ENCODE data around the gene ZNF544.
A peak's percentile ranks its signal among the peaks of the same experiment; 100 is the strongest.

Gene ZNF544

DNA sequence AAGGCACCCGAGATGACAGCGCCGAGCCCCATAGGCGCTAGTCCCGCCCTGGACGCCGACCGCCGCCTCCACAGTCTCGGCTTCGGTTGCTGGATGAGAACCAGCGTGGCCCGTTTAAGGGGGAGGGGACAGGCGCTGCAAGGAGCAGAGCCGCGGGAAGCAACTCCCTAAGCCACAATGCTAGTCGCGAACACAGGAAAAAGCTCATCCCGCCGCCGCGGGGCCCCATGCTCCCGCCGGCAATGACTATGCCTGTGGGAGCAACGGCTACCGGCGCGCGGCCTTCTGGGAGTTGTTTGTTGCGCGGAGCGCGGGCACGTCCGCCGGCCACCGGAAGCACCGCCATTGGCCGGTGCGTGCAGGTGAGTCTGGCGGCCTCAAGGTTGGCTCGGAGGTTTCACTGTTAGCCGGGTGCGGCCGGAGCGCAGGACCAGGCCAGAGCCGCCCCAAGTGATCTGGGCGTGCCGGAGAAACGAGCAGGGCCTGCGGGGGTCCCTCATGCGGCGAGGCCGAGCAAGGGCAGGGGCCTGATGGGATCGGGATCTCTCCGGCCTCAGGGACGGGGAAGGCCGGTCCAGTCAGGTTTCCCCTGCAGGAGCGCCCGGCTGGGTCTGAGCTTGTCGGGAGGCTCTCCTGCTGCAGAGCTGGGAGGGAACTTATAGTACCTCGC, at the start of gene ZNF544:
TSS of gene ZNF544 (plus strand) at position 330 of the 670 bp plus-strand sequence. CDS start 15,110 bp downstream, outside the sequence.
- DNase-seq (ENCODE audit: extremely low read depth in 1 of 2, low read depth in 1 of 2) = peak in 1 of 2 donors; percentile 27

DNA sequence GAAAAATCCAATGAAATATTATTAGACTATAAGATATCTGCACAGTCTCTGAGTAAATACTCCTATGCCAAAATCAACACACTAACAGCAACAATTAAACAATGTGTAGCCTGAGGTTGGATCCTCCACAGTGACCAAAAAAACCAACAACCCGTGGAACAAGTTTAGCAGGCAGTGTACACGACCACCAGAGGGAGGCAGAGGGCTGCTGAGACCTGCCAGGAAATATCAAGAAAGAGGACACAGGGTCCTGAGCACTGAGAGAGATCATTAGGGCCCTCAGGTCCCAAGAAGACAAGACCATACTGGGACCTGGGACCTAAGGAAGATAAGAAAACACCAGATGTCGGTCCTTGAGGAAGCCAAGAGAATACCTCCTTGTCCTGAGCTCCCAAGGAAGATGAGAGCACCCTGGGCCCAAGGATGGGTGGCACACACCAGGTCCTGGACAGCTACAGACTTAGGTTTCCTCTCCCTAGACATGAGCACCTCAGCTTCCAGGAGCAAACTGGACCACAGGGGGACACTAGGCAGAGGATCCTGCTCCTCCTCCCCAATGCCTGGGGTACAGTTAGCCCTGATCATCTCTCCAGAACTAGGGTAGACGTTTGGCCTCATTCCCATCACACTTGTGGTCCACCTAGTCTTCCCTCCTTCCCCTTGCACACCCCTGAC, 46.7 kb upstream of the ZNF544 start:
- peak; percentile 9 to 14 for DNase-seq (ENCODE audit: extremely low read depth in 1 of 2, low read depth in 1 of 2)

DNA sequence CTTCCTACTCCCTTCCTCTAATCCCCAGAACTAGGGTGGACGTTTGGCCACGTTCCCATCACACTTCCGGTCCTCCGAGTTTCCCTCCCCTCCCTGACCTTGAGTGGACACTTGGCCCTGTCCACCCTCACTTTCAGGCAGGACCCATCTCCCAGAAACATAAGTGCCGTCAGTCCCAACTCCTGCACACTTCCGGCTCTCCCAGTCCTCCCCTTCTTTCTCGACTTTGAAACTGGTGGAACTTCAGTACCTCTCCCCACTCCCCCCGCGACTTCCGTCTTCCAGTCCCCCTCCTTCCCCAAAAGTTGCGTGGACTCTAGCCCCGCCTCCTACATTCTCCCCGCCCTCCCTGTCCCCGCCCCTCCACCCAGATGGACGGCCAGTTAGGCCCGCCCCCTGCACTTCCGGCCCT, 46.1 kb upstream of the ZNF544 start:
- DNase-seq (ENCODE audit: extremely low read depth in 1 of 2, low read depth in 1 of 2) = peak in 1 of 2 donors; percentile 68

DNA sequence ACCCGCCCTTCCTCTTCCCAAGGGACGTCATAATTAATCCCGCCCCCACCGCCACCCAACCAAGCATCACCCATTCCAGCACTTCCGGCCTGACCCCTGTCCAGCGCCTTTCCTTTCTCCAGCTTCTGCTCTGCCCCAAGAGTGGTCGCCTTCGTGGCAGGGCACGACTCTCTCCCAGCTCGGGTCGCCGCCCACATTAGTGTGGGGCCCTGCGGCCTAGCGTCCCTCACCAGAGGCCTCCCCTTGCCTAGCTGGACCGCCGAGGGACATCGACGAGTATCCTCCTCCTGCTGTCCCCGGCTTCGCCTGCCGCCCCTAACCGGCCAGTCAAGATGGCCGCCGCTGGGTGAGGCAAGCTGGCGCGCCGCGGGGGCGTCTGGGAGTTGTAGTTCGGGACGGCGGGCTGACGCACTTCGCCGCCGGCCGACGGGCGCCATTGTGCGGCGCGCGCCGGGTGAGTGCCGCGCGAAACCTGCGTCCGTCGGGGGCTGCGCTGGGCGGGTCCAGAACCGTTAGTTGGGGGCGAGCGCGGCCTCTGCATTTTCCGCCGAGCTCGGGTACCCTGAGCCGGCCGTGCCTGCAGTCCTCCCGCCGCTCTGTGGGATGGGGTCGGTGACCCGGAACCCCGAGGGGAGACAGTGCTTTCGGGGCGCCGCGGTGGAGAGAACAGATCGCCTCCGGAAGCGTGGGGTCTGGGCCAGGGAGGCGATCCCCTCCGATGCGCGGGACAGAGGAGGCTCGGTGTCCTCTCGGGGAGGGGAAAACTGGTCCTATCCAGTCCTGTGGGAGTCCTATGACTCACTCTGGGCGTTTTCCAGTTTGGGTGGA, 45.5 kb upstream of the ZNF544 start, which contains the start of gene ZNF274:
TSS of gene ZNF274 (plus strand) at position 73 of the 828 bp plus-strand sequence. CDS start 905 bp downstream, outside the sequence.
- peak; percentile 82 to 91 for DNase-seq (ENCODE audit: extremely low read depth in 1 of 2, low read depth in 1 of 2)

DNA sequence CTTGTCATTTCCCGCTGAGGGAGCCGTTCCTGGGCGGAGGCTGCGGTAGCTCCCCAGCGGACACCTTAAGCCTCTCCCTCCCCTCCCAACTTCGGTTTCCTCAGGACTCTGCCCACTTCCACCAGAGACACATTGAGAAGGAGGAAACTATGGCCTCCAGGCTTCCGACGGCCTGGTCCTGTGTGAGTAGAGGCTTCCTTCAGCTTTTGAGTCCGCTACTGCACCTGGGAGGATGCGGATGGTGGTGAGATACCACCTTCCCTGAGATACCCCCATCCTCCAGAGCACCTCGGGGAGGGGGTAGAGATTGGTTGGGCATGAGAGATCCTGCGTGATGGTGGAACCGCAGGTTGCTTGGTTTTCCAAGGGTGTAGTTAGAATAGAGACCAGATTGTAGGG, 44.9 kb upstream of the ZNF544 start:
- no peak for DNase-seq (ENCODE audit: extremely low read depth in 1 of 2, low read depth in 1 of 2)

DNA sequence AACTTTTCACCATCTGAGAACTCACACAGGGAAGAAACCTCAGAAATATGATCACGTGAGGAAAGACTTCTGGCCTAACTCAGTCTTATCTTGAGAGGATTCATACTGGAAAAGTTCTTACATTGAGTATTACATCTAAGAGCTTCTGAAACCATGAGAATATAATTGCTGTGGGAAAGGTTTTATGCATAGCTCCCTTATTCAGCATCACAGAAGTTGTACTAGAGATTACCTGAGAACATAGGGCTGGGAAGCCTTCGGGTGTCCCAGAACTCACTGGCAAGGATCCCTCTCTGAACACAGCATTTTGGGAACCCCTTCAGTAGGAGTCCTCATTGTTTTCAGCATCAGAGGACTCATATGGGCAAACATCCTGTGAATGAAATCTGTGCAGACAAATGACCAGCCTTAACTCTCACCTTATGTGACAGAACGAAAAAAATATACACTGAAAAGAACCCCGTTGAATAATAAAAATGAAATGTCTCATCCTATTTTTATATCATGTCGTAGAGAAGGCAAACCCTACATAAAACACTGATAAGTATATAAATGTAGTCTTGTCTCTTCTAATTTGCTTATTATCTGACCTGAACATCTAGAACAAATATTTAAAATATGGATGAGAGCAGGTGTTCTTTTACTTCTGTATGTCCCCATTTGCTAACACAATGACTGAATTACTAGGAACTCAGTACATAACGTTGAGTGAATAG, 31.7 kb upstream of the ZNF544 start:
- no peak for DNase-seq (ENCODE audit: extremely low read depth in 1 of 2, low read depth in 1 of 2)

DNA sequence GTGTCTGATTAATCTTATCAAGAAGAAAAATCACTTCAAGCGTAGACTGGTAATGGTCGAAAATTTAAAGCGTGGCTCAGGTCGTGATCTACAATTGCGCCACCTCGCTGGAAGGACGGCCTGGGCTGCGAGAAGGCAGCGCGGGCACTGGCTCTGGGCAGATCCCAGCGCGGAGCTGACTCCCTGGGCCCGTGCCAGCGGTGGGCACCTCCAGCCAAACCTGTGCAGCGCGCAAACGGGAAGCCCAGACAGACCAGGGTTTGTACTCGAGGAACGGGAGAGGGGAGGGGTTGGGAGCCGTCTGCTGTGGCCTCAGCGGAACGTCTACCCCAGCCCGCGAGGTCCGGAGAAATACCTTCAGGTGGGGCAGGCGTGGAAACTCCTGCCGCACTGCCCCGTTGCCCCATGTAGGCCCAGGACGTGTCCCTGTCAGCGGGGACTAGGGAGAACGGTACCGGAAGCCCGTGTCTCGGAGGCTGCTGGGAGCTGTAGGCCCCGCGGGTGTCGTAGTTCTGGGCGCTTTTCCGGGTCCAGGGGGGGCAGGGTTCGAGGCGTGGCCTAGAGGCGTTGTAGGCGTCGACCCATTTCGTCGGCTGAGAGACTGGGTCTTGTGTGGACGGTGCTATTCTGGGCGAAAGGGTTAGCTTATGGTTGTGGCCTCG, 24.8 kb upstream of the ZNF544 start:
- DNase-seq (ENCODE audit: extremely low read depth in 1 of 2, low read depth in 1 of 2) = no peak

DNA sequence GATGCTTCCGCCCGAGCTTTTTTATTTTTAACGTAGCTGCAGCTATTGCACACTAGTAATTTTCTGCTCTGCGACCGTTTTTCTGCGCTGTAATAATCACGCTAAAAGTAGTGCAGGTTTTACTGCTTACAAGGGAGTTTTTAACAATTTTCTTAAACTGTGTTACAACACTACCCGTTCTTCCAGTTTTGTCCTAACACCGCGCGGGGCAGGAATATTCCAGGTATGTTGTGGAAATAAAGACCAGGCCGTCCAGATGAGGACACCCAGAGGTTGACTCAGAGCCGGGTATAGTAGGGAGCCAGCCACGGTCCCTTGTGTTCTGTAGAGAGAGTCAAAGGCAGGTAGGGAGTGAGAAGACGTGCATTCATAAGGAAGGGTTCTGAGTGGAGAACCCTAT, 24.1 kb upstream of the ZNF544 start:
- DNase-seq (ENCODE audit: extremely low read depth in 1 of 2, low read depth in 1 of 2) = no peak

DNA sequence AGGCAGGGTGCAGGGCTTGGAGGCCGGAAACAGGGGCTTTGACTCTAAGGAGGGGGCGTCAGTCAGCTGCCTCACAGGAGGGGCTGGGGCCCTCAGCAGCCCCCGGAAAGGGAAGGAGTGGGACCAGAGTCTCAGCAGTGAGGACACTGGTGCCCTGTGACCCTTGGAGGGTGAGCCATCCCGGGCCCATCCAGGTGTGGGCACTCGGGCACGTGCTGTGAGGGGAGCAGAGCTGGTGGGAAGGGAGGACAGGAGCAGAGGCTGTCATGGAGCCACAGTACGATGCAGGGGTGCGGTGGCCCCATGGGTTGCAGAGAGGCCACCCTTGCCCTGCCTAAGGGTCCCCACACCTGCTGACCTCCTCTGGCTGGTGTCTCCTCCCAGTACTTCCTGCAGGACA, 19.1 kb upstream of the ZNF544 start:
- DNase-seq (ENCODE audit: extremely low read depth in 1 of 2, low read depth in 1 of 2) = no peak

DNA sequence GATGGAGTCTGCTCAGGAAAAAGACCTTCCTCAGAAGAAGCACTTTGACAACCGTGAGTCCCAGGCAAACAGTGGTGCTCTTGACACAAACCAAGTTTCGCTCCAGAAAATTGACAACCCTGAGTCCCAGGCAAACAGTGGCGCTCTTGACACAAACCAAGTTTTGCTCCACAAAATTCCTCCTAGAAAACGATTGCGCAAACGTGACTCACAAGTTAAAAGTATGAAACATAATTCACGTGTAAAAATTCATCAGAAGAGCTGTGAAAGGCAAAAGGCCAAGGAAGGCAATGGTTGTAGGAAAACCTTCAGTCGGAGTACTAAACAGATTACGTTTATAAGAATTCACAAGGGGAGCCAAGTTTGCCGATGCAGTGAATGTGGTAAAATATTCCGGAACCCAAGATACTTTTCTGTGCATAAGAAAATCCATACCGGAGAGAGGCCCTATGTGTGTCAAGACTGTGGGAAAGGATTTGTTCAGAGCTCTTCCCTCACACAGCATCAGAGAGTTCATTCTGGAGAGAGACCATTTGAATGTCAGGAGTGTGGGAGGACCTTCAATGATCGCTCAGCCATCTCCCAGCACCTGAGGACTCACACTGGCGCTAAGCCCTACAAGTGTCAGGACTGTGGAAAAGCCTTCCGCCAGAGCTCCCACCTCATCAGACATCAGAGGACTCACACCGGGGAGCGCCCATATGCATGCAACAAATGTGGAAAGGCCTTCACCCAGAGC, 16.2 kb upstream of the ZNF544 start:
- DNase-seq (ENCODE audit: extremely low read depth in 1 of 2, low read depth in 1 of 2) = no peak

DNA sequence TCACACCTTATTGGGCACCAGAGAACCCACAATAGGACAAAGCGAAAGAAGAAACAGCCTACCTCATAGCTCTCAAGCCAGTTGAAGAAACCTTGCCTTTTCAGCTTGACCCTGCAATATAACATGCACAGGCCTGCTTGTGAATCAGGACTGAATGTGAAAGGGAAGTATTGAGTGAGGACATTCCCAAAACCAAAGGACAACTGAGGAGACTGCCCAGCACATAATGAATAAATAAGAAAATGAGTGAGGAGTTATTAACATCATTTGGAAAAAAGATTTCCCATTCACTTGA, 15.7 kb upstream of the ZNF544 start:
- DNase-seq (ENCODE audit: extremely low read depth in 1 of 2, low read depth in 1 of 2) = no peak

DNA sequence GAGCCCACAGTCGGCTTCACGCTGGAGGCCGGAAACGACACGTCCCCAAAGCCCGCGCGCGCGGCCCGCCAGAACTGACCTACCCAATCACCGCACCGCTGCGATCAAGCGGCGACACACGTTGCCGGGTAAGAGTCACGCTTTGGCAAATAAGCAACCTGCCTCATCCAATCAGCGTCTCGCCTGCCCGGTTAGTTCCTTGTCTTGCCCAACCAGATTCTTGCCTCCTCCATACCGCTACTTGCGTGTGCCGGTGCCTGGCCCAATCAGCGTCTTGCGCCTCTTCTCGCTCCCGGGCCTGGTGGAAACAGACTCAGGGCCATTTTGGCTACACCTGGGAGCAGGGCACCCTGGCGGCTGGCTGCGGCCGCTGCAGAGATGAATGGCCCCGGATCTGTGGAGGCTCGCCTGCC, 11.6 kb upstream of the ZNF544 start:
- DNase-seq (ENCODE audit: extremely low read depth in 1 of 2, low read depth in 1 of 2) = no peak

DNA sequence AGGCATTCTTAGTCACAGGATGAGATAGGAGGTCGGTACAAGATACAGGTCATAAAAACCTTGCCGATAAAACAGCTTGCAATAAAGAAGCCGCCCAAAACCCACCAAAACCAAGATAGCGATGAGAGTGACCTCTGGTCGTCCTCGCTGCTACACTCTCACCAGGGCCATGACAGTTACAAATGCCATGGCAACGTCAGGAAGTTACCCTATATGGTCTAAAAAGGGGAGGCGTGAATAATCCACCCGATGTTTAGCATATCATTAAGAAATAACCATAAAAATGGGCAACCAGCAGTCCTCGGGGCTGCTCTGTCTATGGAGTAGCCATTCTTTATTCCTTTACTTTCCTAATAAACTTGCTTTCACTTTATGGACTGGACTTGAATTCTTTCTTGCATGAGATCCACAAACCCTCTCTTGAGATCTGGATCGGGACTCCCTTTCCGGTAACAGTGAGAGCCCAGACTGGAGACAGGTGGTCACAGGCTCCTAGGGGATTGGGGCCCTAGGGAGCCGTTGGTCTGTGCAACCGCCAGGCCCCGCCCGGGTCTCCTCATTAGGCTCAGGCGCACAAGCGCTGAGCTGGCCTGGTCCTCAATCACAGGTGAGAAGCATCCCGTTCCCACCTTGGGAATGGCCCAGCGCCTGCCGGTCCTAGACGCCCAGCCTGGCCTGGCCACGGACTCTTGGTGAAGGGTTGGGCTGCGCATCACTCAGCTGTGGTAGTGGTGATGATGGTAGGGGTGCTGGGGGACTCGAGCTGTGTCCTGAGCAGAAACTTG, 10.9 kb upstream of the ZNF544 start:
- no peak for DNase-seq (ENCODE audit: extremely low read depth in 1 of 2, low read depth in 1 of 2)

DNA sequence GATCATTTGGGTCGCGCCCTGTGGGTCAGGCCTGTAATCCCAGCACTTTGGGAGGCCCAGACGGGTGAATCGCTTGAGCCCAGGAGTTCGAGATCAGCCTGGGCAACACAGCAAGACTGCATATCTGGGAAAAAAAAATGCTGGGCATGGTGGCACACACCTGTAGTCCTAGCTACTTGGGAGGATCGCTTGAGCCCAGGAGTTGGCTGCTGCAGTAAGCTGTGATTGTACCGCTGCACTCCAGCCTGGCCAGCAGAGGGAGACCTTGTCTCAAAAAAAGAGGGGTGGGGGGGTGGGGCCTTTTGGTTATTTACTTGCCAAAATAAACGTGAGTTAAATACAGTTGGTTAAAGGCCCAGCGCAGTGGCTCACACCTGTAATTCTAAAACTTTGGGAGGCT, 9.8 kb upstream of the ZNF544 start:
- DNase-seq (ENCODE audit: extremely low read depth in 1 of 2, low read depth in 1 of 2) = peak in 1 of 2 donors; percentile 9

DNA sequence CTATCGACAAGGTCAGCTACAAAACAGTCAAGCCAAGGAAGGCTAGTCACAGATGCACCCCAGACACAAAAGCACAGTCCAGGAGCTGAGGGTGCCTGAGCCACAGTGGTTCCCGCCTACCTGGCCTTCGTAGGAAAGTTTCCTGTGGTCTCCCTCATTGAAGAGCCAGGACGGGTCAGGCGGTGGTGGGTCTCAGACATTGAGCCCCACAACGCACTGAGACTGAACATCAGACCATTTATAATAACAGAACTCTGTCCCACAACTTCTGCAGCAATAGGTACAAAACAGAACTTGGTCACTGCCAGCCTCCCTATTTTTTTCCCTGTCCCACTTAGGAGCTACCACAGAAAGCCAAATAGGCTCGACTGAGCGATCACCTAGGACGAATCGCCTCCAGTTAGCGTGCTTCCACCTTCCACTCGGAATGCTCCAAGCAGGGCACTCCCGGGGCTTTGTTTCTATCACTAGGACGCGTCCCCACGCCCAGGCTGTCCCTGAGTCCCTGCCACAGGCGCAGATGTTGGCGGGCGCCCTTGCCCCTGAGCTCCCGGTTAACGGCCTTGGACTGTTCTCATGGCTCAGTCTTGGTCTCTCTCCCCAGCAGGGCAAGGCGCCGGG, 640 bp upstream of the ZNF544 start:
- no peak for DNase-seq (ENCODE audit: extremely low read depth in 1 of 2, low read depth in 1 of 2)

DNA sequence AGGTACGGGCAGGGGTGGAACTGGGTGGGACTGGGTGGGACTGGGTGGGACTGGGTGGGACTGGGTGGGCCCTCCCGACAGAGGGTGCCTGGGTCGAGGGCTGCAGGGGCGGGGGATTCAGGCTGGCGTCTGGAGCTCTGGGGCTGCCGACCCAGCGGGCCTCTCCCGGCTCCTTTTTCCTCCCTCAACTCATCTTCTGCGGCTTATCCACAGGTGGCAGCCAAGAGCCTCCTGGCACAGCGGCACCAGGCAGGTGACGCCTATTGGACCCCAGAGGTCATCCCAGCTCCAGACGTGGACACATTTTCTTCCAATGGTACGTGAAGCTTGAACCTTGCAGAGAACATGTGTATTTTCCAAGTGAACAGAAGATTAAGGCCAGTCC, 533 bp downstream of the ZNF544 start:
- DNase-seq (ENCODE audit: extremely low read depth in 1 of 2, low read depth in 1 of 2) = no peak

DNA sequence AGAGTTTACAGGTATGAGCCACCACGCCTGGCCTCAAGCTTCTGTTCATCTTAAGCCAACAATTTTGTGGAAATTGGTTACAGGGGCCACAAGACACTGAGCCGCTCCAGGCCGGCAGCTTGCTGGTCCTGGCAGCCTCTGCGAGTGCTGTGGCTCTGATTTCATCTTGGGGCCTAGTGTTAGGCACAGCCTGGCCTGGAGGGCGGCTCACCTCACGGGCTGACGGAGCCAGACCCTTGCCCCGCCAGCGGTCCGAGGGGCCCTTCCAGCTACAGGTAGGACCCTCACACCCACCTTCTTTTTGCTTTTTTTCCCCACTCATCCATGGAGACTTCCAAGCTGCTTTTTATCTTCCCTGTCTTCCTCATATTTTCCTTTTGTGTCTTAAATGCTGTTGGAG, 8.6 kb downstream of the ZNF544 start:
- DNase-seq (ENCODE audit: extremely low read depth in 1 of 2, low read depth in 1 of 2) = no peak

DNA sequence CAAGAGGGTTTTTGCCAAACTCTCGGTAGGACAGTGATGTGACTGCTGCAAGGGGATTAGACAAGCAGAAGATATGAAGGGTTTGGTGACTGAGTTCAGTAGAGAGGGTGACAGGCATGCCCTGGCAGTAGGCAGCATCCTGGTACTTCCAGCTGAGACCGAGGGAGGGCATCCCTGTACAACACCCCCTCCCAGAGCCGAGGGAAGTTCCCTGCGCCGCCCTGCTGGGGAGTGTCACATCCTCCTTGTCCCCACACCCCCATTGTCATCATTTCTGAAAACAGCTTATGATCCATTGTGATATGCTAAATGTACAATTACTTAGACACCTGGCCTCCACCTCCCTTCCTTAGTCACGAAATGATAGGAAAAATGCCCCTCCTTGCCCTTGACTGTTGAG, 14.6 kb downstream of the ZNF544 start:
- DNase-seq (ENCODE audit: extremely low read depth in 1 of 2, low read depth in 1 of 2) = no peak

DNA sequence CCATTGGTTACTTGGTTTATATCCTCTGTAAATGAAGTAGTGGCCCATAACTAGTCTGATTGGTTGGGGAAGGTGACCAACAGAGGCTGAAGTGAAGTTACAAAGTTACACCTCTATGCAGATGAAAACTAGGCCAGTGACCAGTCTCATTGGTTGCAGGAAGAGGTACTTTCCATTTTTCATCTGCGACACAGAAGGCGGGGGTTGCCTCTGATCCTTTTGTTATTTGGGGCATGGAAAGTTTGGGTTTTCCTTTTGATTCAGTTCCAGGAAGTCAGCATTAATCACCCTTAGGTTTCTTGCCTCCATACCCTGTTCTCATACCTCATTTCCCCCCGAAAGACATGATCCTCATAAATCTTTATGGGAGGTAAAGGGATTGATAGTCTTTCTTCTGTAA, 20.2 kb downstream of the ZNF544 start:
- no peak for DNase-seq (ENCODE audit: extremely low read depth in 1 of 2, low read depth in 1 of 2)

All from activated CD8-positive, alpha-beta memory T cell treated with anti-CD3 and anti-CD28 coated beads for 1 hour (primary cell).